ENCODE measurements around the gene HECTD2. TPM values are rescaled to one million over a fixed set of nuclear protein-coding genes. Genes with fewer than 3 reads are reported as not detected.
"Not testable (repeated sequence)": the region's sequence is repeated elsewhere in the genome, so short reads cannot be mapped to it uniquely, and the experiment has no call there.

The HECTD2 gene
- total RNA-seq, 2 experiments from 2014 or later: 3.5 to 9.7 TPM

DNA sequence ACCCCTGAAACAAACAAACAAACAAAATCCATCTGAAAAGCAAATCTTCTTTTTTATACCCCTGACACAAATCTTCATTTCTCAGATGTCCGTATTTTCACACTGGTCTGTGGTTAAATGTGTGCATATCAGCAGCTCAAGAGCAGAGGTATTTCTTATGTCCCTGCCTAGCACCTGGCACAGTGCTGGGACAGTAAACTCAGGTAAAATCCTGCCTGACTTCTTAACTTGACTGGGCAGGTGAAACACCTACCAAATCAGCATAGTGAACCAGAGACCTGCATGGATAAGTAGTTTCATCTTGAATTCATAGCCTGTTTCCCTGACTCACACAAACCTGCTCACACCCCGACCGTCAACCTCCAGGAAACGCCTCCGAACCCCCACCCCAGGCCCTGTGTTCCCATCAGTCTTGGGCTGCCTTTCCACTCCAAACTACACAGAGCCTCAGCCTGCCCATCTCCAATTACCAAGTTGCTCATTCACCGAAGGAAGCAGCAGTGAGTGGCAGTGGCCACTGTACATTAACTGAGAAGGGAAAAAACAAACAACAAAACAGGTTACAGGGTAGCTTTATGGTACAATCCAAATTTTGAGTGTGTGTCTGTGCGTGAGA lies 109.9 kb downstream of the HECTD2 start:
- peaks cover 4% of the 10 kb centered on the region for H3K9me3 Mint-ChIP-seq (ENCODE audit: low read depth)
- DNase-seq: no peak
- intact Hi-C loops (cut with DNase I, micrococcal nuclease): no loop called here
- peaks cover 4% of the 10 kb centered on the region for H3K27me3 Mint-ChIP-seq
- no peak for ATAC-seq
- CTCF ChIA-PET: no interaction called here
- H3K36me3 Mint-ChIP-seq (ENCODE audit: low read depth): no peaks in the 10 kb centered on the region
- H3K4me1 Mint-ChIP-seq: no peaks in the 10 kb centered on the region
- POLR2A ChIA-PET: no interaction called here
- no peak overlapping the region for H3K27ac Mint-ChIP-seq
- no peak overlapping the region for H3K4me3 Mint-ChIP-seq

DNA sequence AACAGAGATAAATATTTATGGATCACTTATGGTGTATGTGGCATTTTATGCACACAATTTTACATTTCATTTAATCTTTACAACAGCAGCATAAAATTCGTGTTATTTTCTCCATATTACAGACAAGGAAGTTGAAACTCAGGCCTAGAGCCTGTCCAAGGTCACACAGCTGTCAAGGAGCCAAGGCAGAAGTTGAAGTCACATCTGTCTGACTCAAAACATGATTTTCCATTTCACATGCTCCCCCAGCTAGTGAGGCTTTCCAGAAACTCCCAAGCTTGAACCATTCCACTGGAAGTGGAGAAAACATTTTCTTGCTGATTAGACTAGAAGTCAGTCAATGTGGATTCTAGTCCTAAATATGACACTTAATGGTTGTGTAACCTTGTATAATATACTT lies 110.5 kb downstream of the HECTD2 start:
- H3K9me3 Mint-ChIP-seq (ENCODE audit: low read depth): peaks cover 4% of the 10 kb centered on the region
- CTCF ChIA-PET: no interaction called here
- intact Hi-C loops (cut with DNase I, micrococcal nuclease): no loop called here
- no peaks in the 10 kb centered on the region for H3K36me3 Mint-ChIP-seq (ENCODE audit: low read depth)
- H3K4me3 Mint-ChIP-seq: no peak overlapping the region
- peaks cover 4% of the 10 kb centered on the region for H3K27me3 Mint-ChIP-seq
- ATAC-seq: no peak
- DNase-seq: no peak
- no peak overlapping the region for H3K27ac Mint-ChIP-seq
- POLR2A ChIA-PET: no interaction called here
- H3K4me1 Mint-ChIP-seq: no peaks in the 10 kb centered on the region

DNA sequence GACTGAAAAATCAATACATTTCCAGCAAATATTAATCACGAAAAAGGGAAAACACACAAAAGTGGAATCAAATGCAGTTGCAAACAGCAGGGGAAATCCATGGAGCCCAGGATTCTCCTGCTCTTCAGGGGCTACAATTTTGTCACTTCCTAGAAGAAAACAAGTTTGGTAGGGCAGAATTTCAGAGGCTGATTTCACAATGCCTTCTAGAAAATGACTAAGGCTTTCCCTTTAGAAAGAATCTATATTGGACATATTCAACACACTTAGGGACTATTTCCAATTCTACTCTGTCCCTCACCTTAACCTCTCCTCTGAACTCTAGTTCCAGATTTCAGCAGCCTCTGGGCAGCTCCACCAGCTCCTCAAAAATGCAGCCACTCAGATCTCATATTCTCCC lies 111.3 kb downstream of the HECTD2 start:
- no peaks in the 10 kb centered on the region for H3K36me3 Mint-ChIP-seq (ENCODE audit: low read depth)
- ChIA-PET CTCF (interaction anchor here (0.6 kb wide), 1 partner anchor 26 kb away, joined by 3 read pairs; no protein-coding TSS in a partner anchor), POLR2A (no interaction called here)
- H3K27ac Mint-ChIP-seq: no peak overlapping the region
- peaks cover 4% of the 10 kb centered on the region for H3K9me3 Mint-ChIP-seq (ENCODE audit: low read depth)
- ATAC-seq (no peak), DNase-seq (no peak)
- H3K4me1 Mint-ChIP-seq: no peaks in the 10 kb centered on the region
- H3K4me3 Mint-ChIP-seq: no peak overlapping the region
- intact Hi-C loops (cut with DNase I, micrococcal nuclease): no loop called here
- peaks cover 4% of the 10 kb centered on the region for H3K27me3 Mint-ChIP-seq

DNA sequence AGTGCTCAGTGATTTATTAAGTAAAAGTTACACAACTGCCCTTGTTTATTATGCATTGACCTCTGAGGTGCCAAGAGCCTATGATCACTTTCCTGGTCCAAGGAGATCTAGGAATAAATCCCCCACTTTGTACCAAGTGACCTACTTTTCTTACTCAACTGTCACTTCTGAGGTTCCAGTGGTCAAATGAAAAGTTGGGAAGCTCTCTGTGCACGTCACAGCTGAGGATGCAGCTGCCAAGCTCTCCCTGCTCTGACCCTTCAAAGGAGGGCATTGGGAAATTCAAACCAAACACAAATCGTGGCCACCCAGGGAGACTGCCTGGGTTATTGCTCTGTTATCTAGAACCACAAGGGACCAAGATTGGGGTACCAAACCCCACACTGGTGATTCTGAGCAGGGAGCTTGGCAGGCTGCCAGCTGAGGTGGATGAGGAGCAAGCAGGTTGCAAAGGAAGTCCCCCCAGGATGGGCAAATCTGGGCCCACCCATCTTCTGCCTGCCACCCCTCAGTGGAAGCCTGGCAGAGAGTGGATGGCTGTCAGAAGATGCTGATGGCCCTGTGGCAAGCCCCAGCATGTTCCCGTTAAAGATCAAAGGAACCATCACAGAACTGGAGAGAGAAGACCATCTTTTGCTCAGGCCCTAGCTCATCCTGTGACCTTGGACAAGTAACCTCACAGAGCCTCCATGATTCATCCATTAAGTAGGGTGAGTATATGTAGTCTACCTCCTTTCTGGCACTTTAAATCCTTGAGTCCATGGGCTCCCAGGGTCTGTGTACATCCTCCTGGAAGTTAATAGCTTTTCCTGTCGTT lies 116.0 kb downstream of the HECTD2 start:
- POLR2A ChIA-PET: no interaction called here
- no peaks in the 10 kb centered on the region for H3K4me1 Mint-ChIP-seq
- intact Hi-C loops (cut with DNase I, micrococcal nuclease): no loop called here
- H3K36me3 Mint-ChIP-seq (ENCODE audit: low read depth): no peaks in the 10 kb centered on the region
- ATAC-seq (no peak), DNase-seq (no peak)
- H3K4me3 Mint-ChIP-seq: no peak overlapping the region
- peaks cover 8% of the 10 kb centered on the region for H3K27me3 Mint-ChIP-seq
- H3K27ac Mint-ChIP-seq: no peak overlapping the region
- no peaks in the 10 kb centered on the region for H3K9me3 Mint-ChIP-seq (ENCODE audit: low read depth)
- CTCF ChIA-PET: interaction anchor here (0.9 kb wide), 1 partner anchor 738 kb away, joined by 3 read pairs; no protein-coding TSS in a partner anchor

DNA sequence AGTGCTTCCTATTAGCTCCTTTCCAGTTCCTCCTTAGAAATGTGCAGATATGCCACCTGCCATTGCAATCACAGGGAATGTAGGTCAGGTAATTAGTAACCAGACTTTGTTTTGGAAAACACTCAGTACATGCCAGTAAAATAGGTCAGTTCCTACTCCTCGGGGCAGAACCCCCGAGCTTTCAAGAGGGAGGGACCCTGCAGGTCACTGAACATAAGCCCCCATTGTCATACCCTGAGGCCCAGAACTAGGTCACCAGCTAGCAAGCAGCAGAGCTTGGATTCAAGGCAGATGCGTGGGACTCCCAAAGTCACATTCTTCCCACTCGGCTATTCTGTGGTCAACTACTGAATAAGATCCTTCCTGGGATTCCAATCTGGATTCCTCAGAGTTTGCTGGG lies 117.9 kb downstream of the HECTD2 start:
- POLR2A ChIA-PET: interaction anchor here (0.6 kb wide), 1 partner anchor 244 kb away, joined by 3 read pairs; no protein-coding TSS in a partner anchor
- Mint-ChIP-seq H3K27me3 (peaks cover 9% of the 10 kb centered on the region), H3K4me3 (no peak overlapping the region), H3K36me3 (ENCODE audit: low read depth) (no peaks in the 10 kb centered on the region), H3K9me3 (ENCODE audit: low read depth) (no peaks in the 10 kb centered on the region), H3K27ac (no peak overlapping the region), H3K4me1 (no peaks in the 10 kb centered on the region)
- intact Hi-C loops (cut with DNase I, micrococcal nuclease): no loop called here
- no peak for DNase-seq
- ATAC-seq: no peak
- CTCF ChIA-PET: interaction anchor here (1.0 kb wide), 1 partner anchor 107 kb away, joined by 3 read pairs; no protein-coding TSS in a partner anchor

DNA sequence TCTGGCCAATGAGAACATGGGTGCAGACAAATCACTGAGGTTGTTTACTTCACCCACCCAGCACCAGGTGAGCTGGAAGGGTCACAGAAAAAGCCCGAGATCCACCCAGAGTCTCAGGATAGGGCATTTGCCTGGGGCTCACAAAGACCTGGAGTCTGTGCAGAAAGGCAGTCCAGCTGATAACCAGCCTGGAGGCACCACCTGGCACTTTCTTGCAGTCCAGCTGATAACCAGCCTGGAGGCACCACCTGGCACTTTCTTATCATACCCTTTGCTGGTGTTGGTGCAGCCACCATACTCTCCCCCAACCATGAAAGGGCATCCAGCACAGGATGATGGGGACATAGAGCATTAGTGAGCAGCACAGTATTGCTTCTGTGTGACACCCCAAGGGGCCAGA lies 118.6 kb downstream of the HECTD2 start:
- Mint-ChIP-seq H3K27ac (no peak overlapping the region), H3K4me1 (no peaks in the 10 kb centered on the region), H3K4me3 (no peak overlapping the region), H3K36me3 (ENCODE audit: low read depth) (no peaks in the 10 kb centered on the region), H3K9me3 (ENCODE audit: low read depth) (no peaks in the 10 kb centered on the region), H3K27me3 (peaks cover 9% of the 10 kb centered on the region)
- ChIA-PET POLR2A (interaction anchor here (0.6 kb wide), 1 partner anchor 245 kb away, joined by 3 read pairs; no protein-coding TSS in a partner anchor), CTCF (interaction anchor here (1.0 kb wide), 1 partner anchor 107 kb away, joined by 3 read pairs; no protein-coding TSS in a partner anchor)
- DNase-seq: no peak
- intact Hi-C loops (cut with DNase I, micrococcal nuclease): no loop called here
- ATAC-seq: no peak

DNA sequence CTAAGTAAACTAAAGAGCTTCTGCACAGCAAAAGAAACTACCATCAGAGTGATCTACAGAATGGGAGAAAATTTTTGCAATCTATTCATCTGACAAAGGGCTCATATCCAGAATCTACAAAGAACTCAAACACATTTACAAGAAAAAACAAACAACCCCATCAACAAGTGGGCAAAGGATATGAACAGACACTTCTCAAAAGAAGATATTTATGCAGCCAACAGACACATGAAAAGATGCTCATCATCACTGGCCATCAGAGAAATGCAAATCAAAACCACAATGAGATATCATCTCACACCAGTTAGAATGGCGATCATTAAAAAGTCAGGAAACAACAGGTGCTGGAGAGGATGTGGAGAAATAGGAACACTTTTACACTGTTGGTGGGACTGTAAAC lies 124.6 kb downstream of the HECTD2 start:
- CTCF ChIA-PET; H3K4me1 Mint-ChIP-seq; intact Hi-C loops (cut with DNase I, micrococcal nuclease): not testable (repeated sequence)

DNA sequence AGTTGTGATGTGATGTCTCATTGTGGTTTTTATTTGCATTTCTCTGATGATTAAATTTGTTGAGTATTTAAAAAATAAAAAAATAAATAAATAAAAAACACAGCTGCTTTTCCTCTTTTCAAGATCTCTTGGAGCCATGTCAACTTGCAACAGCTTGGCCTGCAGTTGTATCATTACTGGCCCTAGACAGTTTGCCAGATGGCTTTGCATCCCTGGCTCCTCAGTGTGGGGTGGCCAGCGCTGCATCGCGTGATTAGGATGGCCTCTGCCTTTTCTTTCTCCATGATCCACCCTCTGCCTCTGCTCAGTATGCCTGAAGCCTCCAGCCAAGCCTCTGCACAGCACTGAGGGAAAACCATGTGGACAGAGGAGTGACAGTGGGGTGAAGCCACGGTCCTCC lies 126.0 kb downstream of the HECTD2 start:
- Mint-ChIP-seq H3K9me3 (ENCODE audit: low read depth) (no peaks in the 10 kb centered on the region), H3K4me1 (no peaks in the 10 kb centered on the region), H3K27ac (no peak overlapping the region), H3K36me3 (ENCODE audit: low read depth) (no peaks in the 10 kb centered on the region), H3K27me3 (peaks cover 2% of the 10 kb centered on the region), H3K4me3 (no peak overlapping the region)
- CTCF ChIA-PET: no interaction called here
- POLR2A ChIA-PET: no interaction called here
- ATAC-seq: no peak
- intact Hi-C loops (cut with DNase I, micrococcal nuclease): no loop called here
- no peak for DNase-seq

More for the DNA sequence above, 124.6 kb downstream of the HECTD2 start:
- DNase-seq; ATAC-seq; H3K27ac Mint-ChIP-seq; POLR2A ChIA-PET; H3K27me3 Mint-ChIP-seq; H3K4me3 Mint-ChIP-seq; H3K9me3 Mint-ChIP-seq (ENCODE audit: low read depth); H3K36me3 Mint-ChIP-seq (ENCODE audit: low read depth): not testable (repeated sequence)

DNA sequence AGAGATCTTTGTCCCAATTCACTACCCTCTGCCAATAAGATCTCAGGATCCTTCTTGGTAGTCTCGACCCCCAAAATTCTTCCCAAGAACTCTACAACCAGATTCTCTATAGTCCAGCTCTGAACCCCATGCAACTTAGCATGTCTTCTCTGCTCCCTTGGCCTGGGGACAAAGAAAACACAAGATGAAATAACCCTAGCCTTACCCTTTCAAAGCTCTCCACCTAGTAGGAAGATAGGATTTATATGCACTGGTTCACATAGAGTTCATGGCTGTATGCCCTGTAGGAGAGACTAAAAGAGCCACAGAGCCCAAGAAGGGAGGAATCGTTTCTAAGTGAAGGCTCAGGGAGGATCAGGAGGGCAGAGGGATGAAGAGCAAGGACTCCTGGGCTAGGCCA lies 126.6 kb downstream of the HECTD2 start:
- H3K36me3 Mint-ChIP-seq (ENCODE audit: low read depth): no peaks in the 10 kb centered on the region
- no peak overlapping the region for H3K27ac Mint-ChIP-seq
- intact Hi-C loops (cut with DNase I, micrococcal nuclease): no loop called here
- H3K9me3 Mint-ChIP-seq (ENCODE audit: low read depth): no peaks in the 10 kb centered on the region
- H3K4me3 Mint-ChIP-seq: no peak overlapping the region
- H3K4me1 Mint-ChIP-seq: no peaks in the 10 kb centered on the region
- POLR2A ChIA-PET: no interaction called here
- no peak for DNase-seq
- H3K27me3 Mint-ChIP-seq: peaks cover 2% of the 10 kb centered on the region
- ATAC-seq: no peak
- CTCF ChIA-PET: no interaction called here

DNA sequence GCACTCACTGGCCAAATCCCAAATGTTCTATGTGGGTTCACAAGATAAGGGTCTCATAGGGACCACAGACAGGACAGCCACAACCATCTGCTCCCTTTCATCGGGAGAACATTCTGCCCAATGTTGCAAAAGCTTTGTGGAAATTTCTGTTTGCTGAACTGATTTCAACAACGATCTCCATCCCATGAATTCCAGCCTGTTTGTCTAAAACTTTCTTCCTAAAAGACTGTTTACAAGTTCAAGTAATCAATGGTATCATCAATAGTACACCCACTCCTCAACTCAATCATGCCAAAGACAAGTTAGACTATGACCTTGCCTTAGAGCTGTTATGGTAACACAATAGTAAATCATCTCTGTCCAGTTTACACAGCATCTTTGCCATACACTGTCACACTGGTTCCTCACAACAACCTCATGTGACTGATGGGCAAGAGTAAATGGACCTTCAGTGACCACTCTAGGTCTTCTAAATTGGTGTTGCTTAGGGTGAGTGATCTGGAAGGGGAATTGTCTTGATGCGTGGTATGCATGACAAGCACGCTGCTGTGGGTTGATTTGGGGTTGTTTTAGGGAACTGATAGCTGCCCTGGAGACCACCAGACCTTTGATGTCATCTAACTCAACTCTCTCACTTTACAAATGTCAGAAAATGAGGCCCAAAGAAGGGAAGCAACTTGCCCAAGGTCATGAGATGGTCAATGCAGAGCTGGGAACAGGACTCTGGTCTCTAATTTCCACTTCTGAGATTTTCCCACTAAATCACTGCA lies 127.7 kb downstream of the HECTD2 start:
- Mint-ChIP-seq H3K4me1 (no peaks in the 10 kb centered on the region), H3K27ac (no peak overlapping the region), H3K9me3 (ENCODE audit: low read depth) (no peaks in the 10 kb centered on the region), H3K36me3 (ENCODE audit: low read depth) (no peaks in the 10 kb centered on the region), H3K27me3 (peaks cover 5% of the 10 kb centered on the region), H3K4me3 (no peak overlapping the region)
- ATAC-seq (no peak), DNase-seq (no peak)
- POLR2A ChIA-PET: no interaction called here
- intact Hi-C loops (cut with DNase I, micrococcal nuclease): no loop called here
- CTCF ChIA-PET: no interaction called here

DNA sequence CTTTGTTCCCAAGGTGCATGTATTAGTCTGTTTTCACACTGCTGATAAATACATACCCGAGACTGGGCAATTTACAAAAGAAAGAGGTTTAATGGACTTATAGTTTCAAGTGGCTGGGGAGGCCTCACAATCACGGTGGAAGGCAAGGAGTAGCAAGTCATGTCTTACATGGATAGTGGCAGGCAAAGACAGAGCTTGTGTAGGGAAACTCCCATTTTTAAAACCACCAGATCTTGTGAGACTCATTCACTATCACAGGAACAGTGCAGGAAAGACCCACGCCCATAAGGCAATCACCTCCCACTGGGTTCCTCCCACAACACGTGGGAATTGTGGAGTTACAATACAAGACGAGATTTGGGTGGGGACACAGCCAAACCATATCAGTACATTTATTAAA lies 129.8 kb downstream of the HECTD2 start:
- POLR2A ChIA-PET: no interaction called here
- H3K36me3 Mint-ChIP-seq (ENCODE audit: low read depth): no peaks in the 10 kb centered on the region
- no peak overlapping the region for H3K27ac Mint-ChIP-seq
- H3K27me3 Mint-ChIP-seq: peaks cover 5% of the 10 kb centered on the region
- no peaks in the 10 kb centered on the region for H3K4me1 Mint-ChIP-seq
- CTCF ChIA-PET: no interaction called here
- DNase-seq (no peak), ATAC-seq (no peak)
- H3K4me3 Mint-ChIP-seq: no peak overlapping the region
- intact Hi-C loops (cut with DNase I, micrococcal nuclease): no loop called here
- H3K9me3 Mint-ChIP-seq (ENCODE audit: low read depth): no peaks in the 10 kb centered on the region

DNA sequence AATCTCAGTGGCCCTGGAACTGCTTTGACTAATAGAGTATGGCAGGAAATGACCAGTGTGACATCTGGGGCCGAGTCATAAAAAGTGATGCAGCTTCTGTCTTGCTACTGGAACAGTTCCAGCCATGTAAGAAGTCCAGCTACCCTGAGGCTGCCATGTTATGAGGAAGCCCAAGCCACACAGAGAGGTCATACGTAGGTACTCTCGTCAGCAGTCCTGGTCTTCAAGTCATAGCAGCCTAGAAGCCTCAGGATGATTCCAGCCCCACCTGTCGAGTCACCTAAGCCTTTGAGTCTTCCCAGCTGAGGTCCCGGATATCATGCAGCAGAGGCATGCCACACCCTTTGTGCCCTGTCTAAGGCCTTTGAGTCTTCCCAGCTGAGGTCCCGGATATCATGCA lies 130.6 kb downstream of the HECTD2 start:
- CTCF ChIA-PET: no interaction called here
- peak; percentile 30 for ATAC-seq
- Mint-ChIP-seq H3K27me3 (peaks cover 5% of the 10 kb centered on the region), H3K27ac (no peak overlapping the region), H3K4me1 (no peaks in the 10 kb centered on the region), H3K36me3 (ENCODE audit: low read depth) (no peaks in the 10 kb centered on the region), H3K4me3 (no peak overlapping the region), H3K9me3 (ENCODE audit: low read depth) (no peaks in the 10 kb centered on the region)
- POLR2A ChIA-PET: no interaction called here
- DNase-seq: no peak
- intact Hi-C loops (cut with DNase I, micrococcal nuclease): no loop called here

Data from activated CD4-positive, alpha-beta T cell treated with anti-CD3 and anti-CD28 coated beads for 36 hours (primary cell).